Myocyte (in vitro differentiated cells): ENCODE data around the gene RTN4. TPM values are rescaled to one million over a fixed set of nuclear protein-coding genes. Genes with fewer than 3 reads are reported as not detected.
"Not testable (repeated sequence)": the region's sequence is repeated elsewhere in the genome, so short reads cannot be mapped to it uniquely, and the experiment has no call there.

Experiments used
- DNase-seq: peaks from one replicate; pipeline ENCODE4 v3.0.0-alpha.2; 2012; ENCODE audit warnings: low read depth
- total RNA-seq: library from RNA; depleted of rRNA; stranded (reverse); fragments of >200 nt; gene quantifications from 2 replicates; pipeline ENCODE4 v1.2.3, GENCODE V29; 2014

RTN4 gene
- total RNA-seq, 1 donor from 2014 or later = 1,025 TPM

- DNase-seq = no peak
Observed at GRCh38 chr2:55011831-55012671, 38.2 kb downstream of the RTN4 start.

- DNase-seq = peak; percentile 69
Observed at GRCh38 chr2:55010915-55011314, 39.3 kb downstream of the RTN4 start.

GRCh38 chr2:55010149-55010591, 40.1 kb downstream of the RTN4 start:
- DNase-seq = peak; percentile 66

GRCh38 chr2:55009277-55010060, 40.8 kb downstream of the RTN4 start:
- no peak for DNase-seq

GRCh38 chr2:55006306-55006705, 43.9 kb downstream of the RTN4 start:
- DNase-seq = no peak

GRCh38 chr2:55003706-55004639, 46.3 kb downstream of the RTN4 start:
- DNase-seq = no peak

- DNase-seq = no peak
Observed at GRCh38 chr2:55001716-55002115, 48.5 kb downstream of the RTN4 start.

GRCh38 chr2:55000341-55000740, 49.9 kb downstream of the RTN4 start:
- no peak for DNase-seq

GRCh38 chr2:54999182-54999581, 51.1 kb downstream of the RTN4 start:
- DNase-seq = peak; percentile 76

GRCh38 chr2:54997826-54998225, 52.4 kb downstream of the RTN4 start:
- DNase-seq = no peak

- DNase-seq = no peak
Observed at GRCh38 chr2:54995553-54995952, 54.7 kb downstream of the RTN4 start.

GRCh38 chr2:54990694-54991093, 59.6 kb downstream of the RTN4 start:
- not testable (repeated sequence) for DNase-seq

- DNase-seq = no peak
Observed at GRCh38 chr2:54988612-54989011, 61.6 kb downstream of the RTN4 start.

- no peak for DNase-seq
Observed at GRCh38 chr2:54986264-54986663, 64.0 kb downstream of the RTN4 start.

GRCh38 chr2:54984476-54984875, 65.8 kb downstream of the RTN4 start:
- no peak for DNase-seq

GRCh38 chr2:54983345-54984220, 66.7 kb downstream of the RTN4 start:
- DNase-seq = no peak

GRCh38 chr2:54981385-54981784, 68.9 kb downstream of the RTN4 start:
- no peak for DNase-seq

- DNase-seq = peak; percentile 45
Observed at GRCh38 chr2:54979321-54980044, 70.8 kb downstream of the RTN4 start.

- no peak for DNase-seq
Observed at GRCh38 chr2:54977149-54977548, 73.1 kb downstream of the RTN4 start.
